HG02852 (cell line): ENCODE data around the gene PXYLP1.
"Not testable (repeated sequence)": the region's sequence is repeated elsewhere in the genome, so short reads cannot be mapped to it uniquely, and the experiment has no call there.

Source experiments
- ATAC-seq: cut with Tn5 transposase; IDR thresholded peaks from one replicate; pipeline ENCODE4 v1.9.1; 2021; ENCODE audit warnings: mild to moderate bottlenecking, moderate library complexity; ENCODE audit not compliant: unreplicated experiment

Gene PXYLP1, protein sequence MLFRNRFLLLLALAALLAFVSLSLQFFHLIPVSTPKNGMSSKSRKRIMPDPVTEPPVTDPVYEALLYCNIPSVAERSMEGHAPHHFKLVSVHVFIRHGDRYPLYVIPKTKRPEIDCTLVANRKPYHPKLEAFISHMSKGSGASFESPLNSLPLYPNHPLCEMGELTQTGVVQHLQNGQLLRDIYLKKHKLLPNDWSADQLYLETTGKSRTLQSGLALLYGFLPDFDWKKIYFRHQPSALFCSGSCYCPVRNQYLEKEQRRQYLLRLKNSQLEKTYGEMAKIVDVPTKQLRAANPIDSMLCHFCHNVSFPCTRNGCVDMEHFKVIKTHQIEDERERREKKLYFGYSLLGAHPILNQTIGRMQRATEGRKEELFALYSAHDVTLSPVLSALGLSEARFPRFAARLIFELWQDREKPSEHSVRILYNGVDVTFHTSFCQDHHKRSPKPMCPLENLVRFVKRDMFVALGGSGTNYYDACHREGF

DNA sequence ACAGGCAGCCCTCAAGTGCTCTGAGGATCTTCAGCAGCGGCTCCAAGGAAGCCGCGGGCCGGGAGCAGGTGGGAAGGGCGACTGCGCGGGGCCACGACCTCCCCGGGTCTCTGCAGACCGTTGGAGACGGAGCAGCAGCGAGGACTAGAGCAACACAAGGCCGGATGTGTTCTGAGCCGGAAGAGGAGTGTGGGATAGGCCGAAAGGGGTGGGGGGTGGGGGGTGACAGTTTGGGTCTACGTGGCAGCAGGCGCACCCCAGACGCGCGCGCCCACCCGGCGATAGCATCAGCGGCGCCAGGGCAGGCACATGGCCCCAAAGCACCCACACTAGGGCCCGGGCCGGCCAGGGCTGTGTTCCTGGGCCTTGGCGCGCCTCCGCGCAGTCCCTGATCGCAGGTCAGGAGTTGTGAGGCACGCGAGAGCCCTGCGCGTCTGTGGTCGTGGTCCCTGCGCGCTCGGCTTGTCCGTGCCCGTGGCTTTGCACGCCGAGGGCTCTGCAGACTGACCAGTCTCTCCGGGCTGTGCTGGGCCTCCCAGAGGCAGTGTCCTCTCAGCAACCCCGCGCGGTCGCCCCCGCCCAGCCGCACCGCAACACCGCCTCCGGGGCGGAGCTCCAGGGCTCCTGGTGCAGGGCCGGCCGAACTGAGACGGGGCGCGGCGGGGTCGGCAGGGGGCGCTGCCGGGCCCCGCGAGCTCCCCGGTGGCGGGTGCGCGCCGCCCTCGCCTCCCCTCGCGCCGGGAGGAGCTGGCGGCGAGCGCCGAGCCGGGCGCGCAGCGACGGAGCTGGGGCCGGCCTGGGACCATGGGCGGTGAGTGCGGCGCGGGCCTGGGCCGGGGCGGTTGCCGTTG lies at the start of gene PXYLP1:
PXYLP1 (plus strand) TSS at position 725 of the 851 bp plus-strand sequence. CDS start 28,351 bp downstream, outside the sequence.
- peak; percentile 96 for ATAC-seq

DNA sequence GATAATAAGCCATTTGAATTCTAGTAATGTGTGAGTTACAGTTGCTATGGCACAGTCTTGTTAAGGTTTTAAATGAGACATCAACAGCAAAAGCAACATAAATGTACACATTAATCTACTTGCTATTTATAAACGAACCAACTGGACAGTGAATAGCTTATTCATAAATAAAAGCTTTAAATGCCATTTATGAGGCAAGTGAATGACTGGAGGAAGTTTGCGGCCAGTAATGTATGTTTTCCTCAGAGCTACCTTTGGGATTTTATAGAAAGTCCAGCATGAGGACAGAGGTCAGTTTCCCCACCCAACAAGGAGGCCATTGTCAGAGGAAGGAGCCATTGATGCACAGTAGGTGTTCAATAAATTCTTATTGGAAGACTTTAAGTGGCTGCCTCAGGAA lies 48.0 kb upstream of the PXYLP1 start:
- ATAC-seq, result no peak

DNA sequence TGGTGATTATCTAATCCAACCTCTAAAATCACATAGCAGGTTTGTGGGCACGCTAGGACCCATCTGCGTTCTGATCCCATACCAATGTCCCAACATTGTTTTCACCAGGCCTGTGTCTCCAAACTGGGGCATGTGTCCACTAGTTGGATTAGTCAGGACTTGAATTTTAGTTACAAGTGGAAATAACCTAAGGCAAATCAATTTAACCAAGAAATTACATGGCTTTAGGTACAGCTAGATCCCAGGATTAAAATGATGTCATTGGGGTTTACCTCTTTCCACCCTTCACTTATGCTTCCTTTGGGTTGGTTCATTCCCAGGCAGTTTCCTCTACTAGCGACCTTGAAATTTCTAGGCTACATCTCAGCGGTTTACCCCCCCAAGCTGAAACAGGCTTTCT lies 47.2 kb upstream of the PXYLP1 start:
- no peak for ATAC-seq

DNA sequence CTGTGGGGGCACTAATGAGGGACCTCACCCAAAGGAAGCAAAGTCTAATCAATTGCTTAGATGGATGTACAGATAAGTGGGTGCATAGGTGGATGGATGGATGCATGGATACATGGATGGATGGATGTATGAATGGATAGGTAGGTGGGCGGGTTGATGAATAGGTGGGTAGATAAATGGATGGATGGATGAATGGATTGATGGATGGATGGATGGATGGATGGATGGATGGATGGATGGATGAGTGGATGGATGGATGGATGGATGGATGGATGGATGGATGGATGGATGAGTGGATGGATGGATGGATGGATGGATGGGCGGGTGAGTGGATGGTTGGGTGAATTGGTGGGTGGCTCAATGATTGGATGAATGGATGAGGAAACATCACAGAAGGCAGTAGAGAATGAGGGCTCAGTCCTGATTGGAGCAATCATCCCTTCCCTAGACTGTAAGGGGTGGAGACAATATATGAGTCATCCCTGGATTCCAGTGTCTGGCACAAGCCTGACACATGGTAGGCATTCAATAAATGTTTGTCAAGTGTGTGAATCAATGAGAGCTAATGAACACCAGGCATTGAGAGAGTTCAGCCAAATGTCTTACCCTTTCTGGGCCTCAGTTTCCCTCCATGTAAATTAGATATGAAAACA lies 40.4 kb upstream of the PXYLP1 start:
- no peak for ATAC-seq

DNA sequence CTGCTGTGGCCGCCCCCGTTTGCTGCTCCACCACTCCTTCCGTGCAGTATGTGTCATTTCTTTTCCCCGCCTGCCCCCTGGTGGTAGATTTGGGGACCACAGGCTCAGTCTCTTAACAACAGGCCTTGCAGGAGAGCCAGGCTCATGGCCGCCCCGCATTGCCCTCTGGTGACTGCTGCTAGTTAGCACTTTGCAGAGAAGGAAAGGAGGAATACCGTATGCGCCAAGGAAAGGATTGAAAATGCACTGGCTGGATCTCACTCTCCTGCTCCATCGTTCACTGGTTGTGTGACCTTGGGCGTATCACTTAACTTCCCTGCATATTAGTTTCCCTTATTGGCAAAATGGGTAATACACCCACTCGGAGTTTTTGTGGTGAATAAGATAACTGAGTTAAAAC lies 39.3 kb upstream of the PXYLP1 start:
- ATAC-seq, result peak; percentile 100

DNA sequence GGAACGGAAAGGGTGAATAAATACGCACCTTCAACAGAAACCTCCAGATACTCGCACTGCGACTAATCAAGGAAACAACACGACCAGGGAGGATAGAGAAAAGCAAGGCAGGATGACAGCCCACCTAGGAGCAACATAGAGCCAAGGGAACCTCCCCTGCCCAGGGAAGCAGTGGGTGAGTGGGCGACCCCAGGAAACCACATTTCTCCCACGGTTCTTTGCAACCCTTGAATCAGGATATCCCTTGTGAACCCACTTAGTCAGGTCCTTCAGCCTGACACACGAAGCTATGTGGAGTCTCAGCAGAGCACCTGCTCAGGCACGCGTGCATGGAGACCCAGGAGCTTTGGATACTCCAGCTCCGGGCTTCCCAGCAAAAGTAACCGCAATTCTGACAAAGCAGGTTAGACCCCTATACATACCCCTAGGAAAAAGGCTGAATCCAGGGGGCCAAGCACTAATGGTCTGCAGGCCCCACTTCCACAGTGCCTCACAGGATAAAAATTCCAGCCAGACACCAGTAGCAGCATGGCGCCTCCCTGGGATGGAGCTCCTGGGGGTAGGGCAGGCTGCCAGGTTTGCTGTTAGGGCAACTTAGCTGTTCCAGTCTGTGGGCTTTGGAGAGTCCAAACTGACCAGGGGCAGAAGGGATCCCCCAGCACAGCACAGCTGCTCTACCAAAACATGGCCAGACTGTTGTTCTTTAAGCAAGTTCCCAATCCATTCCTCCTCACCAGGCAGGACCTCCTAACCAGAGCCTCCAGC lies 38.4 kb upstream of the PXYLP1 start:
- no peak for ATAC-seq

DNA sequence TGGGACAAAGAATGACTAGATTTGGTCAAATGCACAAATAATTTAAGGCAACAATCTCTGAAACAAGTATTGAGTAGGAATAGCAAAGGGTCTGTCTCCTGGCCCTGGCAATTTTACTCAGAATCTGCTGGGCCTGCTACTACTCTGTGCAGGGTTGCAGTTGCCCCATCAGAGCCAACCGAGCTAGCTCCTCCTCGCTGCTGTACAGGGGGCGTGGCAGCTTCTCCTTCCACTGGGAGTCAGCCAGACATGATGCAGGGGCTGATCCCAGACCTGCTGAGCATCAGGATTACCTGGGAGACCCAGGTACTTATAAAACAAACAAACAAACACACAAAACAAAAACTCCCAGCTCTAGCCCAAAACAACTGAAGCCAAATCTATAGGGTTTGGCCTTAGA lies 30.5 kb upstream of the PXYLP1 start:
- no peak for ATAC-seq

DNA sequence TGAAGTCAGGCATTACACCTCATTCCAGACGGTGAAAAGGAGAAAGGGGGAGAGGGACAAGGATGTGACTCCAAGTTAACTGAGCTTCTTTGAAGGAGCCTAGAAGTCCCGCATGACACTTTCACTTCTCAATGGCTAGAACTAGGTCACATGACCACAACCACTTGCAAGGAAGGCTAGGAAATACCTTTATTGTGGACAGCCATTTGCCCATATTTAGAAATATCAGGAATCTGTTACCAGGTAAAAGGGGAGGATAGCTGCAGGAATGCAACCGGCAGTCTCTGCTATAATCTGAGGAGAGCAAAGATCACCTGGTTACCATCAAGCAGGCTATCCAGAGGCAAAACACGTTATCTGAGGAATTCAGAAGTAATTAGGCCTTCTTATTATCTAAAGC lies 28.9 kb upstream of the PXYLP1 start:
- ATAC-seq, result no peak

DNA sequence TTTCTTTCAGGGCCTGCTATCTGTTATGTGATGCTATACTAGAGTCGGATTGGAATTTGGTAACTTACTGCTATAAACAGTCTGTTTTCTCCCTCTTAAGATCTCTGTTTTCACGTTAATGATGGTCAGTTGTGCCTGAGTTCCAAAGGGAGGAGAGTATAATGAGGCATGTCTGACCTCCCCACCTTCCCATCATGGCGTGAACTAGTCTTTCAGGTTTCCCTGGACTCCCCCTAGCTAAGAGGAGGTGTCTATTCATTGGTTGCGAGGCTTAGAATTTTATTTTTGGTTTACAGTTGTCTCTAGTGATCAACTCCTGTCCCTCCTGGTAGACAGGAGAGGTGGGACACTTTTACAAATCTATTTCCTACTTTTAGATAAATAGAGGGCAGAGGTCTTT lies 27.8 kb upstream of the PXYLP1 start:
- ATAC-seq, result no peak

DNA sequence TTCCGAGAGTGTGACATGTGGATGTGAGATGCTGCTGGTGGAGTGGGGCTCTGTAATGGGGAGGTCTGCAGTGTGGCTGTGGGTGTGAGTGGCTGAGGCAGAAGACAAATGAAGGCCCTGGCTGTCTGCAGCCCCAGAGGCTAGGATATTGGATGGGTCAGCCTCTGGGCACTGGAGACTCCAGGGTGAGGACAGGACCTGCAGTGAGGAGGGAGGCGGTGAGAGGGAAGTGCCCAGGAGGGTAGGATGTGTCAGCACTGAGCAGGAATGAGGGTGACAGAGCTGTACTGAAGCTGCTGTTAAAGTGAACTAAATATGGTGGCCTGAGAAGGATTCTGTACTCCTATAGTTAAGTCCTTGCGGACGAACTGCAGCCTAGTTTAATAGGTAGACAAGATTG lies 27.3 kb upstream of the PXYLP1 start:
- no peak for ATAC-seq

DNA sequence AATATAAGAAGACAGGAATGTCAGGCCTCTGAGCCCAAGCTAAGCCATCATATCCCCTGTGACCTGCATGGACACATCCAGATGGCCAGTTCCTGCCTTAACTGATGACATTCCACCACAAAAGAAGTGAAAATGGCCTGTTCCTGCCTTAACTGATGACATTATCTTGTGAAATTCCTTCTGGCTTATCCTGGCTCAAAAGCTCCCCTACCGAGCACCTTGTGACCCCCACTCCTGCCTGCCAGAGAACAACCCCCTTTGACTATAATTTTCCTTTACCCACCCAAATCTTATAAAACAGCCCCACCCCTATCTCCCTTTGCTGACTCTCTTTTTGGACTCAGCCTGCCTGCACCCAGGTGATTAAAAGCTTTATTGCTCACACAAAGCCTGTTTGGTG lies 20.3 kb upstream of the PXYLP1 start:
- ATAC-seq, result not testable (repeated sequence)

DNA sequence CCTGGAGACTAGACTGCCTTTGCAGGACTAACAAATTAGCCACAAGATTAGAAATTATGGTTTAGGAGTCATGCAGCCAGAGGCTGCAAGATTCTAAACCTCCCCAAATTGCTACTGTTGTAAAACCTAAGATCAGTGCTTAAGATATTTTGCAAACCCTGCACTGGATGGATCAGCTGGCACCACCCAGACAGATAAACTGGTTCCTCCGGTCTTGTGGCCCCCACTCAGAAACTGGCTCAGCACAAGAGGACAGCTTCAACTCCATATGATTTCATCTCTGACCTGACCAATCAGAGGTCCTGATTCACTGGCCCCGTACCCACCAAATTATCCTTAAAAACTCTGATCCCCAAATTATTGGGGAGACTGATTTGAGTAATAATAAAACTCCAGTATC lies 19.5 kb upstream of the PXYLP1 start:
- no peak for ATAC-seq

DNA sequence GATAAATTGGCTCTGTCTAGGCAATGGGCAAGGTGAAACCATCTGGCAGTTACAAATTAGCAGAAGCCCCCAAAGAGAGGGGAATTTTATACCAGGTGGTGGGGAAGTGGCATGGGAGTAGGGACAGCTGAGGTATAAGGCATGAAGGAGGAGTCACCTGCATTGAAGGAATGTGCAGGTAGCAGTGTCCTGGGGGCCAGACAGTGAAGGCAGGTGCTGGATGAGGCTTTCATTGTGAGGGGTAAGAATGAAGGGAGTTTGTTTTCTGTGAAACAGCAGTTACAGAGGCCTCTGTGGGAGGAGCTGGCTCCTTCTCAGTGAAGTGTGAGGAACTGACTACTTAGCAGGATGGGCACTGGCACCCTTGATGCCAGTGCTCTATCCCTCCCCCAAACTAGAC lies 19.1 kb upstream of the PXYLP1 start:
- ATAC-seq, result no peak

DNA sequence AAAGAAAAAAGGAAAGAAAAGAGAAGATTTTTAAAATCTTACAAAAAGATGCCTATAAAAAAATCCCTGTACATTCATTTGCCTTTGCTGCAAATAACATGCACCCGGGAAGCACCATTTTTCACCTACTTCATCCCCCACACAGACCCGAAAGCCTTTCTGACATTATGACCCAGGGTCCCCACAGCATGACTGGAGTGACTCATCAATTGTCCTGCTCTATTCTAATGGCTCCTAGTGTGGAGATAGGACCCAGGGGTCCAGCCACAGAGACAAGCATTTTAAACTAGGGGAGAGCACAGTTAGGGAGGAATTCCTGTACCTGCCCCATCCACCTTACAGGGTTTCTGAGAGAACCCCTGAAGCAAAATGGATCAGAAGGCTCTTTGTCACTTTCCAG lies 14.7 kb upstream of the PXYLP1 start:
- no peak for ATAC-seq

DNA sequence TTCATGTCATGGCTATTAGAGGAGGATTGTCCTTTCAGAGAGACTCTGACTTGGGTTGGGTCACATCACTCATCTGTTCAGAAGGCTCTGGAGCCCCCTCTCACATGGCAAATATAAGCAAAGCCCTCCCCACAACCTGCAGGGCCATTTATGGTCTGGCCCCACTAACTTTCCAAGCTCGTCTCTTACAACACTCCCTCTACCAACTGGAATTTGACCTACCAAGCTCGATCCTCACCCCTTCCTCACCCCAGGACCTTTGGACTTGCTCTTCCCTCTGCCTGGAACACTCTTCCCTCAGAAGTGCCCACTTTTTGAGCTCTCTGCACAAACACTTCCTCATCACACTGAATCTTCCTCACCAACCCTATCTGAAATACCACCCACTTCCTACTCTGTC lies 14.2 kb upstream of the PXYLP1 start:
- no peak for ATAC-seq

DNA sequence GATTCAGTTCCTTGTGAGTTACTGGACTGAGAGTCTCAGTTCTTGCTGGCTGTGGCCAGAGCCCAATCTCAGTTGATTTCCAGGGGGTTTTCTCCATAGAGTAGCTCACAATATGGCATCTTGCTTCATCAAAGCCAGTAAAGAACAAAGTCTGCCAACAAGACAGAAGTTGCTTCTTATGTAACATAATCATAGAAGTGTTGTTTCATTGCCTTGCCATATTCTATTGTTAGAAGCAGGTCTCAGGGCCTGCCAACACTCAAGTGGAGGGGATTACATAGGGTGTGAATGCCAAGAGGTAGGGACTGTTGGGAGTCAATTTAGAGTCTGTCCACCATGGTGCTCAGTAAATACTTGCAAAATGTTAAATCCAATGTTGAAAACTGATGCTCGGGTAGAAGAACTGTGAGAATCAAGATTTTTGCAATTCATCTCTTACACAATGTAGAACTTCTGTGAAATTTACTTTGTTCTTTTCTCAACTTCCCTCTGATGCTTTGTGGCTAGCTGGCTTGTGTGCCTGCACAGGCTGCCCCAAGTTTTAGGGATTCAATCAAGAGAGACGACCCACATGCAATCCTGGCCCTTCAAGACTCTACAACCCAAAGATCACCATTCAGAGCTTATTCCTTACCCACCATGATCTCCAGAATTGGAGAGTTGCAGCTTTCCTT lies 13.3 kb upstream of the PXYLP1 start:
- ATAC-seq, result no peak

DNA sequence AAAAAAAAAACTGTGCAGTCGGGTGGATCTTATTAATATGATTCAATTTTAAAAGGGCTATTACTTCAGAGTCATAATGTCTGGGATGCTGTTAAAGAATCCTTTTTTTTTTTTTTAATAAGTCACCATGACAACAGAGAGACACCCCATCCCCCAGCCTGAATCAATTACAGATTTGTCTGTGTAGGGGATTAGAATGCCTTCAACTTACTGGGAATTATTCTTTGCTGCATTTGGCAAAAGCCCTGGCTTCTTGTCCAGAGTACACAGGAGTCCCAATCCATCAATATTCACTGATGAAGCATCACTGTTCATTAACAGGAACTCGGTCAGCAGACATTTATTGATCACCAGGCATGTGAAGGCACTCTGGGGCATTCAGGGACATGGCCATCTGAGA lies 12.7 kb upstream of the PXYLP1 start:
- no peak for ATAC-seq

DNA sequence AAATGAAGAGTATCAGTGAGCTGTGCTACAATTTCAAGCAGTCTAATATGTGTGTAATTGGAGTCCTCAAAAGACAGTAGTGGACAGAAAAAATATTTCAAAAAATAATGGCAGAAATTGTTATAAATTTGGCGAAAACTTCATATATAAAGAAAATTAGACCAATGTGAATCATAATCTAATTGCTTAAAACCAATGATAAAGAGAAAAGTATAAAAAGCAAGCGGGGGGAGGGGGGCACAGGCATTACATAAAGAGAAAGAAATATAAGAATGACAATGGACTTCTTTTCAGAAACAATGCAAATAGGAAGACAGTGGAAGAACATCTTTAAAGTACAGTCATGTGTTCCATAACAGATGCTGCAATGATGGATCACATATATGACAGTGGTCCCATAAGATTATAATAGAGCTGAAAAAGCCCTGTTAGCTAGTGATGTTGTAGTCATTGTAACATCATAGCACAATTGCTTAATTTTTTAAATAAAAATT lies 7.9 kb upstream of the PXYLP1 start:
- ATAC-seq, result no peak

DNA sequence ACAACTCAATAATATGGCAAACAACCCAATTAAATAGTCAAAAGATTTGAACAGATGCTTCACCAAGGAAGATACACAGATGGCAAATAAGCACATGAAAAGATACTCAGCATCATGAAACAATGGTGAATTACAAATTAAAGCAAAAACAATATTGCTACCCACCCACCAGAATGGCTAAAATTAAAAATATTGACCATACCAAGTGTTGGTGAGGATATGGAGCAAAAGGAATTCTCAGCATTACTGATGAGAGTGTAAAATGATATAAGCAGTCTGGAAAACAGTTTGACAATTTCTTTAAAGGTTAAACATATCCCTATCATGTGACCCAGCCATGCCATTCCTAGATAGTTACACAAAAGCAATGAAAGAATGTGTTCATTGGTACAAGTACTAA lies 5.7 kb upstream of the PXYLP1 start:
- ATAC-seq, result no peak

DNA sequence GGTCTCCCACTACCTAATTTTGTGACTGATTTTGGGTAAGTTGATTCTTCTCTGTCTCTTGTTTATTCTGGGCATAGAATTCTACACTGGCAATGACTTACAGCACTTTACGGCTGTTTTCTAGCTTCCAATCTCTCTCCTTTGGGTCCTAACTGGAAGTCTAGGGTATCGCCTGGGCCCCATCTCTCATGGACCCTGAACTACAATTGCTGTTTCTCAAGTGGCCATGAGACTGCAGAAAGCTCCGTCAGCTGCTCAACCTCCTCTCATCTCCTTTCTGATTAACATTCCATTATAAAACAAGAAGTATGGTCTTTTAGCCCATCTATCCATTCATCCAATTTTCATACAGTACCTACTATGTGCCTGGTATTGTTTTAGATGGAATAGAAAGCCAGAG lies 4.4 kb upstream of the PXYLP1 start:
- ATAC-seq, result no peak
